ENCODE measurements around the gene CDK5R1. TPM values are rescaled to one million over a fixed set of nuclear protein-coding genes. Genes with fewer than 3 reads are reported as not detected.
A peak's percentile ranks its signal among the peaks of the same experiment; 100 is the strongest.

Gene CDK5R1
- total RNA-seq, 1 donor from 2014 or later = 1.3 TPM

DNA sequence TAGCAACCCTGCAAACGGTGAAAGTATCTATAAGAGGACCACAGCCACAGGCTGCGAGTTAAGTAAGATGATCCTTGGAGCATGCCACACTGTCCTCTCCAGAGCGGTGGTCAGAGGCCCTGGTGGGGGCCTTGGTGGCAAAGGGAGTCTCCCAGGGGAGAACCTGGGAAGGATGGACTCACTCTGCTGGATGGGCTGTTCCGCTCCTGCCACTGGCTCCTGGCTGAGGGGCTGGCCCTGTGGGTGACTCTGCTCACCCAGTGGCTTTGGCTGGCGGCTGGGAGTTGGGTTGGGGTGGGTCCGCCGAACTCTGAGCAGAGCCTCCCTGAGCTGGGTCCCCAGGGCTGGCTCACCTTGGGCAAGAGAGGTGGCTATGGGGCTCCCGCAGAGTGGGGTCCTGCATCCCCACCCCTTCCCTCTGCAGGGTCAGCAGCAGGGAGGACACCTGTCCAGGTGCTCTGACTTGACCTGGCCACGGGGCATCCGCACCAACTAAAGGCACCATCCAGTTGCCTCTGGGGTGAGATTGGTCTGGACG is 7.3 kb downstream of the CDK5R1 start:
- Histone ChIP-seq H3K27ac (no peak overlapping the region), H3K4me3 (no peak overlapping the region), H3K27me3 (ENCODE audit: low read depth) (no peaks in the 10 kb centered on the region), H3K4me1 (peaks cover 37% of the 10 kb centered on the region), H3K36me3 (no peaks in the 10 kb centered on the region), H3K9me3 (no peaks in the 10 kb centered on the region)
- TF ChIP-seq CTCF (IDR thresholded peaks at IDR 0.05) = no peak
- ATAC-seq (no peak), DNase-seq (no peak)
- intact Hi-C loops (cut with DNase I) = no loop called here

DNA sequence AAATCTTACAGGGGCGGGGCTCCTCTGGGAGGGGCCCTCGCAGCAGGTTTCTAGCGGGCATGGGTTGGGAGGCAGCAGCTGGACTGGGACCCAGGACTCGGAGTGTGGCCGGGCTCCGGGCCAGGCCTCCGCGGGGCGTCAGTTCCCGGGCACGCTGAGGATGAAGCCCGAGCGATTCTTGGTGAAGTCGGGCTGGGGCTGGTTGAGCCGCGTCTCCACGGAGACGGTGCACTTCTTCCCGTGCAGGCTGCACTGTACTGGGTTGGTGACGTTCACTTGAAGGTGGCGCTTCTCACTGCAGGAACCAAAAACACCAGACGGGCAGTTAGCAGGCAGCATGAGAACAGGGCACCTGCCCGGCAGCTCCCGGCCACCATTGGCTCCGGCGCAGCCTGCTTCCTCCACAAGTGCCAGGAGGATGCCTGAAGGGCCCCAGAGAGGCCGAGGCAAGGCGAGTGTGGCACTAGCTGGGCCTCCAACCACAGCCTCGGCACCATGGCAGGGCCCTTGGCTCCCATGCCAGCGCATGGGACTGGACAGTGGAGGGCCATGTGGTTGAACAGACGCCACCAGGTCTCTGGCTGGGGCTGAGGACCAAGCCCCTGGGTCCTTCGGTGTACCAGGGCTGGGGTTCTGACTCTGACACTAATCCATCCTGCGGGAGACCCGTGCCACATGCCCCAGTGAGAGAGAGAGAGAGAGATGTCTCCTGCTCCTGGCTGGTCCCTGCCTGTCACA is 8.0 kb downstream of the CDK5R1 start:
- Histone ChIP-seq H3K27ac (no peak overlapping the region), H3K9me3 (no peaks in the 10 kb centered on the region), H3K36me3 (no peaks in the 10 kb centered on the region), H3K27me3 (ENCODE audit: low read depth) (no peaks in the 10 kb centered on the region), H3K4me1 (peaks cover 37% of the 10 kb centered on the region), H3K4me3 (no peak overlapping the region)
- intact Hi-C loops (cut with DNase I) = no loop called here
- DNase-seq = no peak
- TF ChIP-seq CTCF (IDR thresholded peaks at IDR 0.05) = no peak
- peak; percentile 6 to 23 for ATAC-seq

DNA sequence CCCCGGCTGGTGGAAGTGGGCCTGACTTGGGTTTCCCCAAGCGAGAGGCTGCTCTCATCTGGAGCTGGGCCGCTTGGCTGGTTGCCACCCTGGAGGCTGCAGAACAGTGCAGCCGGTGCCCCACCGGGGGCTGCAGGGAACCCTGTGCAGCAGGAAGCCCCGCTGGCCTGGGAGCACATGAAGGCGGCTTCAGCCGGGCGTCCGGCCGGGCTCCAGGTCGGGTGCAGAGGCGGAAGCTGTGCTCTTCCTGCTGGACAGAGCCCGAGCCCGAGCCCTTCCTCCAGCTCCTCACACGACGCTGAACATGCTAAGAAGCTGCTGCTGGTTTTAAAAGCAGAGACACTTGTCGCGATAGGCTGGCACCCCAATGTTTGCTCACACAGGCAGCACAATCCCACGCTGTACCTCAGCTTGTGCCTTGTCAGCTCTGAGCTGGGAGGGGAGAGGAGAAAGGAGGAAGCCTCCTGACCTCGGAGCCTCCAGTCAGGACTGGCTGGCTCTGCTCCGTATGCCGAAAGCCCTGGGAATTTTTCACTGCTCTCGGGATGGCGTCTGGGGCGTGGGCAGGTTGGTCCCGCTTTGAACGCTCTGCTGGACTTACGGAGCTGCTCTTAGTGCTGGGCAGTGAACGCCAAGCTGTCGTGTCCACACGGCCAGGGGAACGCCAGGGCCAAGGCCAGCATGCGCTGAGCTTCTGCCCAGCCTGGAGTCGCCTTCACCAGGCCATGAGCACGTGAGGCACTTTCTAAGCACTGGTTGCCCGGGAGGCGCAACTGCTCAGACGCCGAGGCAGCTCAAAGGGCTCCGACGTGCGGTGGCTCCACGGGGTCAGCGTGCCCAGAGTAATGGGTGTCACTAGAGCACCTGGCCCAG is 8.8 kb downstream of the CDK5R1 start:
- H3K27me3 ChIP-seq (ENCODE audit: low read depth) = no peaks in the 10 kb centered on the region
- H3K27ac ChIP-seq = no peak overlapping the region
- ATAC-seq = peak; percentile 16 to 34
- no peaks in the 10 kb centered on the region for H3K36me3 ChIP-seq
- peaks cover 37% of the 10 kb centered on the region for H3K4me1 ChIP-seq
- no peak overlapping the region for H3K4me3 ChIP-seq
- intact Hi-C loops (cut with DNase I) = no loop called here
- DNase-seq = peak; percentile 55
- TF ChIP-seq CTCF (IDR thresholded peaks at IDR 0.05) = no peak
- no peaks in the 10 kb centered on the region for H3K9me3 ChIP-seq

DNA sequence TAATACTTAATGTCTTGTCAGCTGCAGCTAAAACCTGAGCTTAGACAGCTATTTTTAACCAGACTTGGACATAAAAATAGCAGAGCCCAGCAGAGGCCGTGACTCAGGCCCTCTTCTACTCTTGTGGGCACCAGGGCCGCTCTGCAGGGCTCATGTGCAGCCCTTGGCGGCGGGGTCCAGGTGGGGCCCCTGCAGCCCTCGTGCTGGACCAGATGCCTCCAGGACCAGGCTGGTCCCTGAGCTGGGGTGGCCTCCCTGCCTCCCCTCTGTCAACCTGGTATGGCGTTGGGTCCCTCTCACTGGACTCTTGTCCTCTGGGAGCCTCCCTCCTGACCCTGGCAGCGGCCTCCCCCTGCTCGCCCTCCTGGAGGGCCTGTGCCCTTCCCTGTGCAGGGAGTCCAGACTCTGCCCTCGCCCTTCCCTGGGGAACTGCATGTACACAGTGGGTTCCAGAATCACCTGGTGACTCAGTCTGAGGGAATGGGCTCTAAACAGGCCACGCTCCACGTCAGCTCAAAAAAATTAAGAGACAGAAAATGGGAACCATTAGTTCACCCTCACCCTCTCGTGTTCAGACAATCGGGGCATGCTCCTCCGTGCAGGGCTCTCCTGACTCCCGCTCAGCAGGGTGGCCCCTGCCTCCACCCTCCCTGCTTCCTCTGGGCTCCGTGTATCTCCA is 9.7 kb downstream of the CDK5R1 start:
- H3K36me3 ChIP-seq = no peaks in the 10 kb centered on the region
- TF ChIP-seq CTCF (IDR thresholded peaks at IDR 0.05) = no peak
- no peaks in the 10 kb centered on the region for H3K27me3 ChIP-seq (ENCODE audit: low read depth)
- intact Hi-C loops (cut with DNase I) = no loop called here
- H3K4me3 ChIP-seq = no peak overlapping the region
- H3K9me3 ChIP-seq = no peaks in the 10 kb centered on the region
- DNase-seq = no peak
- ATAC-seq = no peak
- peaks cover 37% of the 10 kb centered on the region for H3K4me1 ChIP-seq
- no peak overlapping the region for H3K27ac ChIP-seq

DNA sequence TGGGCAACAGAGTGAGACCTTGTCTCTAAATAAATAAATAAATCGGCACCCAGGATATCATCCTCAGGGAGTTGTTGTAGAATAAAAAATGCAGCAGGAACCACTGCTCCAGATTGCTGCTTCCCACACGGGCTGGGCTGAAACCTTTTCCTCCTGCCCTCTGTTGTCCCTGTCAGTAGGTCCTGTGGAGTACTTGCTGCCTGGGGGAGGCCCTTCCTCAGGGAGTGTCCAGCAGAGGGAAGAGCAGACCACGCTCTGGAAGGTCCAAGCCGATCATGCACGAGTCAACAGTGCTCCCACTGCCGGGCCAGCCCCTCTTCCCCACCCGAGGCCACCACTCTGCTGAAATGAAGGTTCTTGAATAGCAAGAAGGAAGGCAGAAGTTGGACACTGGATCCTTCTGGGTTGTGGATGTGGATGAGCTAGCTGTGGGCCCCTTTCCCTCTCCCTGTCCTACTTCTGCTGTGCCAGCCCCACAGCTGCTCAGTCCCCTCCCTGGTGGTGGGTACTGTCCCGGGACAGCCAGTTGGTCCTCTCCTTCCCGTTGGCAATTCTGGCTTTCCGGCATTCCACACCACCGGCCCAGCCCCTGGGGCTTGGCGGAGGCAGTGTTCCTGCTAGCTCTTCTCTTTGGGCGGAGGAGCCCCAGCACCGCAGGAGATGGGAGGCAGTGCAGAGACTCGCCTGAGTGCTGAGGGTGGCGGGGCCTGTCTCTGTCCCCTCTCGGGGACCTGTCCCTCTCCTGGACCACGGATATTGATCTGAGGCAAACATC is 10.8 kb downstream of the CDK5R1 start:
- ATAC-seq (no peak), DNase-seq (no peak)

More for the DNA sequence above, 10.8 kb downstream of the CDK5R1 start:
- H3K4me3 ChIP-seq = no peak overlapping the region
- no peaks in the 10 kb centered on the region for H3K36me3 ChIP-seq
- no peak for TF ChIP-seq CTCF (IDR thresholded peaks at IDR 0.05)
- H3K27ac ChIP-seq = no peak overlapping the region
- H3K27me3 ChIP-seq (ENCODE audit: low read depth) = no peaks in the 10 kb centered on the region
- H3K4me1 ChIP-seq = peaks cover 30% of the 10 kb centered on the region
- no peaks in the 10 kb centered on the region for H3K9me3 ChIP-seq
- intact Hi-C loops (cut with DNase I) = no loop called here
